Parathyroid adenoma (tissue), 2 donors: ENCODE results near the gene GRM2.

Experiments used
- H2AFZ ChIP-seq: fragments of 300-600 bp; sonication (generic); one replicate; pipeline ENCODE4 v1.7.0; 2017; ENCODE audit warnings: antibody characterized with exemption, mild to moderate bottlenecking
- H3K27ac ChIP-seq: fragments of 300-600 bp; sonication (generic); one replicate; pipeline ENCODE4 v1.7.0; 2017
- H3K27me3 ChIP-seq: fragments of 300-600 bp; sonication (generic); one replicate; pipeline ENCODE4 v1.7.0; 2017; ENCODE audit warnings: low read length; ENCODE audit not compliant: control insufficient read depth, insufficient read depth
- H3K36me3 ChIP-seq: fragments of 300-600 bp; sonication (generic); one replicate; pipeline ENCODE4 v1.7.0; 2017; ENCODE audit warnings: low read length; ENCODE audit not compliant: control insufficient read depth, insufficient read depth
- H3K4me1 ChIP-seq: fragments of 300-600 bp; sonication (generic); one replicate; pipeline ENCODE4 v1.7.0; 2017; ENCODE audit warnings: control low read depth
- H3K4me2 ChIP-seq: fragments of 300-600 bp; sonication (generic); one replicate; pipeline ENCODE4 v1.7.0; 2017; ENCODE audit warnings: low read length
- H3K4me3 ChIP-seq: fragments of 300-600 bp; sonication (generic); one replicate; pipeline ENCODE4 v1.7.0; 2017; ENCODE audit warnings: low read depth, low read length
- H3K79me2 ChIP-seq: fragments of 300-600 bp; sonication (generic); one replicate; pipeline ENCODE4 v1.7.0; 2017; ENCODE audit warnings: control low read depth
- H3K9ac ChIP-seq: fragments of 300-600 bp; sonication (generic); one replicate; pipeline ENCODE4 v1.7.0; 2017; ENCODE audit warnings: mild to moderate bottlenecking
- H3K9me3 ChIP-seq: fragments of 300-600 bp; sonication (generic); one replicate; pipeline ENCODE4 v1.7.0; 2017; ENCODE audit warnings: low read length; ENCODE audit not compliant: control insufficient read depth
- TF ChIP-seq, protein P1 (sequence below): fragments of 300-600 bp; sonication (generic); IDR thresholded peaks from one replicate; pipeline ENCODE4 v1.7.0; 2017; ENCODE audit warnings: antibody characterized with exemption, mild to moderate bottlenecking
- donor health status: primary hyperparathyroidism.

The GRM2 gene

DNA sequence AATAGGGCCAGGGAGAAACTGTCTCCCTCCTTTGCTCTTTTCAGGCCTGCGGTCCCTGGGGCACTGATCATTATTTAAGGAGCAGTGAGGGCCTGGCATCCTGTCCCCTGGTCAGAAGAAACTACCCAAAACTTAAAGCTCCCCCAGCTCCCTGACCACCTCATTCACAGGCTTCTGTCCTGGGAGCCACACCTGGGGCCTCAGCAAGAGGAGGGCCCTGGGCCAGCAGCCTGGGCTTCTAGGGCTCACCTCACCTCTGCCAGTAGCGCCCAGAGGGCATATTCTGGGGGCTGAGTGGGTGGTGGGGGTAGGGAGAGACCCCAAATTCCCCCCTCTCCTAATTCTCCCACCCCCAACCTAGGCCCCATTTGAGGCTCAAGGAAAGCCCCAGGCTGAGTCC lies 4.7 kb upstream of the GRM2 start:
- H2AFZ ChIP-seq = no peak overlapping the region
- no peaks in the 10 kb centered on the region for H3K9me3 ChIP-seq
- no peak overlapping the region for H3K4me2 ChIP-seq
- no peak overlapping the region for H3K9ac ChIP-seq
- no peaks in the 10 kb centered on the region for H3K27me3 ChIP-seq
- H3K36me3 ChIP-seq = no peaks in the 10 kb centered on the region
- H3K27ac ChIP-seq = no peak overlapping the region
- H3K4me1 ChIP-seq = peaks cover 4% of the 10 kb centered on the region
- TF ChIP-seq, protein P1, sequence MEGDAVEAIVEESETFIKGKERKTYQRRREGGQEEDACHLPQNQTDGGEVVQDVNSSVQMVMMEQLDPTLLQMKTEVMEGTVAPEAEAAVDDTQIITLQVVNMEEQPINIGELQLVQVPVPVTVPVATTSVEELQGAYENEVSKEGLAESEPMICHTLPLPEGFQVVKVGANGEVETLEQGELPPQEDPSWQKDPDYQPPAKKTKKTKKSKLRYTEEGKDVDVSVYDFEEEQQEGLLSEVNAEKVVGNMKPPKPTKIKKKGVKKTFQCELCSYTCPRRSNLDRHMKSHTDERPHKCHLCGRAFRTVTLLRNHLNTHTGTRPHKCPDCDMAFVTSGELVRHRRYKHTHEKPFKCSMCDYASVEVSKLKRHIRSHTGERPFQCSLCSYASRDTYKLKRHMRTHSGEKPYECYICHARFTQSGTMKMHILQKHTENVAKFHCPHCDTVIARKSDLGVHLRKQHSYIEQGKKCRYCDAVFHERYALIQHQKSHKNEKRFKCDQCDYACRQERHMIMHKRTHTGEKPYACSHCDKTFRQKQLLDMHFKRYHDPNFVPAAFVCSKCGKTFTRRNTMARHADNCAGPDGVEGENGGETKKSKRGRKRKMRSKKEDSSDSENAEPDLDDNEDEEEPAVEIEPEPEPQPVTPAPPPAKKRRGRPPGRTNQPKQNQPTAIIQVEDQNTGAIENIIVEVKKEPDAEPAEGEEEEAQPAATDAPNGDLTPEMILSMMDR = no peak
- H3K4me3 ChIP-seq = no peak overlapping the region
- no peaks in the 10 kb centered on the region for H3K79me2 ChIP-seq

DNA sequence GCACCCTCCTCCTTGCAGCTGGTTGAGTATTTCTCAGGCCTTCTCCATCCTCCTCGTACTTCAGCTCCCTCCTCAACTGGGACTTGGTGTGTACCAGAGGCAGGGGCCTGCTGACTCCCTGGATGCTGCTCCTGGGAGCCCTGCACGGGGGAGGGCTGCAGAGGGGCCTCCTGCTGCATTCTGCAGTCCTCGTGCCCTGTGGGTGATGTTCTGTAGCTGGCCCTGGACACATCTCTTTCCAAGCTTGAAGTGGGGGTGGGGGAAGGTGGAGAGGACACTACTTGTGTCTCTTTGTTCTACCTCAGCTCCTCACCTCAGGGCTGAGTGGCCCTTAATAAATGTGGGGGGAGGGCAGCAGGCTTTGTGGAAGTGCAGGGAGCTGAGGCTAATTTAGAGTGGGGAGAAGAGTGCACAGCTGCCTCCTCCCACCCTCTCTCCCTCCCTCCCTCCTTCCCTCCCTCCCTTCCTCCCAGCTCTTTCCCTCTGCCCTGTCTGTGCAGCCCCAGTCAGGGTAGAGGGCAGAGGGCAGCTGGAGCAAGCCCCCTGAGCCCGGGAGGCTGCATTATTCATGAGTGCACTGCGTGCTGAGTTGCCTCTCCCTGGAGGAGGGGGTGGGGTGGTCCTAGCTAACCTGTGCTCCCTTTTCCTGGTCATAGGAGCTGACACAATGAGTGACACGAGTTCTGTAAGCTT lies 3.7 kb upstream of the GRM2 start:
- H3K27me3 ChIP-seq = no peaks in the 10 kb centered on the region
- H3K4me2 ChIP-seq = no peak overlapping the region
- H3K9ac ChIP-seq = no peak overlapping the region
- no peak overlapping the region for H3K4me3 ChIP-seq
- H3K79me2 ChIP-seq = no peaks in the 10 kb centered on the region
- TF ChIP-seq, protein P1 = no peak
- H3K4me1 ChIP-seq = peaks cover 4% of the 10 kb centered on the region
- no peak overlapping the region for H3K27ac ChIP-seq
- no peak overlapping the region for H2AFZ ChIP-seq
- H3K36me3 ChIP-seq = no peaks in the 10 kb centered on the region
- no peaks in the 10 kb centered on the region for H3K9me3 ChIP-seq

DNA sequence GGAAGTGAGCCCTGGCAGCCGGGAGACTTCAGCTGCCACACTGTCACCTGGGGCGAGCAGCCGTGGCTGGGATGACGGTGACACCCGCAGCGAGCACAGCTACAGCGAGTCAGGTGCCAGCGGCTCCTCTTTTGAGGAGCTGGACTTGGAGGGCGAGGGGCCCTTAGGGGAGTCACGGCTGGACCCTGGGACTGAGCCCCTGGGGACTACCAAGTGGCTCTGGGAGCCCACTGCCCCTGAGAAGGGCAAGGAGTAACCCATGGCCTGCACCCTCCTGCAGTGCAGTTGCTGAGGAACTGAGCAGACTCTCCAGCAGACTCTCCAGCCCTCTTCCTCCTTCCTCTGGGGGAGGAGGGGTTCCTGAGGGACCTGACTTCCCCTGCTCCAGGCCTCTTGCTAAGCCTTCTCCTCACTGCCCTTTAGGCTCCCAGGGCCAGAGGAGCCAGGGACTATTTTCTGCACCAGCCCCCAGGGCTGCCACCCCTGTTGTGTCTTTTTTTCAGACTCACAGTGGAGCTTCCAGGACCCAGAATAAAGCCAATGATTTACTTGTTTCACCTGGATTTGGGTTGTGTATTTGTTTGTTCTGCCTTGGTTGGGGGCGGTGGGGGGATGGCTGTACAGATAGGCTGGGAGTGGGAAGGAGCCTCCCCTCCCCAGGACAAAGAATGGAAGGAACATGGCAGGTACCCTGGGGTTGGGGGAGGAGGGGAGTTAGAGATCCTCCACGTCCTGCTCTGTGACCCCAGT lies 2.9 kb upstream of the GRM2 start:
- H3K4me2 ChIP-seq = no peak overlapping the region
- H3K9me3 ChIP-seq = no peaks in the 10 kb centered on the region
- no peaks in the 10 kb centered on the region for H3K79me2 ChIP-seq
- H3K27me3 ChIP-seq = no peaks in the 10 kb centered on the region
- no peak overlapping the region for H3K4me3 ChIP-seq
- no peak overlapping the region for H2AFZ ChIP-seq
- H3K9ac ChIP-seq = no peak overlapping the region
- no peak overlapping the region for H3K27ac ChIP-seq
- TF ChIP-seq, protein P1 = no peak
- peaks cover 4% of the 10 kb centered on the region for H3K4me1 ChIP-seq
- H3K36me3 ChIP-seq = no peaks in the 10 kb centered on the region

DNA sequence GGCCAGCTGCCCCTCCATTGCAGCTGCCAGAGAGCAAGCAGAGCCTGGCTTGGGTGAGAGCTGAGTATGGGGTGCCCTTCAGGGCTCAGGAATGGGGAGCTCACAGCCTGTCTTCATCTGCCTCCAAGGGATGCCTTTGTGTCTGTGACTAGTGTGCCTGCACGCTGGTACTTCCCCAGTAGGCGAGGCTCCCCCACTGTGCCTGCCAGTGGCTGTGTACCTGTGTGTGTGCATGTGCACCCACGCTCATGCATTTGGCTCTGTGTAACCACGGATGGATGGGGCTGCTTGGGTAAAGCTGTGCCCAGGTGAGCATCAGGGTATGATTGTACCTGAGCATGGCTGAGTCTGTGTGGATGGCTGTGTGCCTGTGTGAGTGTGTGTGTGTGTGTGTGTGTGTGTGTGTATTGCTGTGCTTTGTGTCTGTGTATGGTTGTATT lies 2.3 kb upstream of the GRM2 start:
- Histone ChIP-seq H3K4me2 (no peak overlapping the region), H3K4me3 (no peak overlapping the region), H3K4me1 (peaks cover 4% of the 10 kb centered on the region), H3K79me2 (no peaks in the 10 kb centered on the region), H3K9me3 (no peaks in the 10 kb centered on the region), H2AFZ (no peak overlapping the region), H3K9ac (no peak overlapping the region), H3K36me3 (no peaks in the 10 kb centered on the region), H3K27me3 (no peaks in the 10 kb centered on the region), H3K27ac (no peak overlapping the region)
- TF ChIP-seq, protein P1 = no peak
